T-cell (primary cell): ENCODE measurements around the gene ZNF107. TPM values are rescaled to one million over a fixed set of nuclear protein-coding genes. Genes with fewer than 3 reads are reported as not detected.

Source experiments
- ATAC-seq, 4 experiments: fragments of 200-7000 bp in 3 of 4; fragments of 150-1000 bp in 1 of 4; cut with Tn5 transposase; replicated peaks in 1 of 4; 1 replicate in 3 of 4; 2 replicates in 1 of 4; pipeline ENCODE4 v1.10.0; 2021; ENCODE audit warnings: moderate library complexity in 3 of 4, mild to moderate bottlenecking in 2 of 4, moderate number of reproducible peaks in 1 of 4
- CTCF ChIA-PET, 2 donors: fragments of 300-600 bp; sonication (Branson Sonifier 250); formaldehyde crosslinking; loops; one replicate each; lab custom pipeline; 2022; ENCODE audit warnings: antibody characterized with exemption in 2 of 2; lab: Charles Lee
- POLR2A ChIA-PET, 2 donors: fragments of 300-600 bp; sonication (Branson Sonifier 250); formaldehyde crosslinking; loops; one replicate each; lab custom pipeline; 2022; ENCODE audit warnings: antibody characterized with exemption in 2 of 2; lab: Charles Lee
- DNase-seq, 35 experiments: peaks; one replicate each; pipeline versions ENCODE4 v3.0.0 to v3.0.0-alpha.2; 2013 to 2023
- H3K27ac ChIP-seq: one replicate; pipeline ENCODE4 v1.5.1; 2013; ENCODE audit warnings: low read length
- H3K27me3 ChIP-seq, 2 experiments: replicated peaks in 1 of 2; 1 replicate in 1 of 2; 2 replicates in 1 of 2; pipeline versions ENCODE4 v1.6.1 to v1.7.0; 2013; ENCODE audit warnings: low read length in 1 of 2, mixed read lengths in 1 of 2; ENCODE audit not compliant: control insufficient read depth in 2 of 2, insufficient read depth in 2 of 2; ENCODE audit errors: extremely low read depth in 1 of 2
- H3K36me3 ChIP-seq, 2 donors: 1 replicate in 1 of 2; 2 replicates in 1 of 2; pipeline versions ENCODE4 v1.6.1 to v1.7.0; 2013; ENCODE audit warnings: low read length in 1 of 2; ENCODE audit not compliant: control insufficient read depth in 2 of 2, insufficient read depth in 1 of 2; ENCODE audit errors: extremely low read depth in 1 of 2
- H3K4me1 ChIP-seq, 2 experiments: 1 replicate in 1 of 2; 2 replicates in 1 of 2; pipeline versions ENCODE4 v1.6.1 to v1.7.0; 2013; ENCODE audit warnings: low read length in 2 of 2, mixed read lengths in 1 of 2; ENCODE audit not compliant: insufficient read depth in 2 of 2, control insufficient read depth in 1 of 2; ENCODE audit errors: extremely low read depth in 1 of 2
- H3K4me3 ChIP-seq, 2 donors: 1 replicate in 1 of 2; 2 replicates in 1 of 2; pipeline versions ENCODE4 v1.5.1 to v1.7.0; 2013; ENCODE audit warnings: mild to moderate bottlenecking in 2 of 2, low read length in 1 of 2, moderate library complexity in 1 of 2; ENCODE audit not compliant: control insufficient read depth in 1 of 2; ENCODE audit errors: extremely low read depth in 1 of 2
- H3K9me3 ChIP-seq: 2 replicates; pipeline ENCODE4 v1.7.0; 2013
- H3K27ac Mint-ChIP-seq, 2 donors: one replicate each; pipeline ENCODE4 v1.8.0; 2020 to 2021; ENCODE audit warnings: mild to moderate bottlenecking in 2 of 2, mixed read lengths in 2 of 2
- H3K27me3 Mint-ChIP-seq, 2 donors: one replicate each; pipeline ENCODE4 v1.8.0; 2021 to 2022; ENCODE audit warnings: mixed read lengths in 2 of 2
- H3K36me3 Mint-ChIP-seq: one replicate; pipeline ENCODE4 v1.8.0; 2021; ENCODE audit warnings: mixed read lengths
- H3K4me1 Mint-ChIP-seq, 3 donors: one replicate each; pipeline ENCODE4 v1.8.0; 2020 to 2022; ENCODE audit warnings: mixed read lengths in 3 of 3, mild to moderate bottlenecking in 1 of 3
- H3K4me3 Mint-ChIP-seq, 3 donors: one replicate each; pipeline ENCODE4 v1.8.0; 2020 to 2022; ENCODE audit warnings: mild to moderate bottlenecking in 3 of 3, mixed read lengths in 3 of 3, moderate library complexity in 3 of 3
- H3K9me3 Mint-ChIP-seq, 3 donors: one replicate each; pipeline ENCODE4 v1.8.0; 2020 to 2022; ENCODE audit warnings: mixed read lengths in 3 of 3
- WGBS: methylation state at CpG from one replicate; pipeline ENCODE4 v1.1.5; 2013; ENCODE audit warnings: missing lambda C conversion rate; ENCODE audit not compliant: insufficient coverage; 5-methylcytosine and 5-hydroxymethylcytosine counted together
- total RNA-seq, 35 experiments: library from RNA in 6 of 35; stranded (reverse) in 6 of 35; fragments of 120-200 nt in 1 of 35; gene quantifications; one replicate each; pipeline versions ENCODE4 v1.2.1 to v1.2.4 and lab custom pipeline; 2013 to 2026

Gene ZNF107
- total RNA-seq, 5 donors from 2014 or later (not counting 1 experiment from before 2014, with no cell fraction given), result 15.1 to 22.6 (median 21.2) TPM

DNA sequence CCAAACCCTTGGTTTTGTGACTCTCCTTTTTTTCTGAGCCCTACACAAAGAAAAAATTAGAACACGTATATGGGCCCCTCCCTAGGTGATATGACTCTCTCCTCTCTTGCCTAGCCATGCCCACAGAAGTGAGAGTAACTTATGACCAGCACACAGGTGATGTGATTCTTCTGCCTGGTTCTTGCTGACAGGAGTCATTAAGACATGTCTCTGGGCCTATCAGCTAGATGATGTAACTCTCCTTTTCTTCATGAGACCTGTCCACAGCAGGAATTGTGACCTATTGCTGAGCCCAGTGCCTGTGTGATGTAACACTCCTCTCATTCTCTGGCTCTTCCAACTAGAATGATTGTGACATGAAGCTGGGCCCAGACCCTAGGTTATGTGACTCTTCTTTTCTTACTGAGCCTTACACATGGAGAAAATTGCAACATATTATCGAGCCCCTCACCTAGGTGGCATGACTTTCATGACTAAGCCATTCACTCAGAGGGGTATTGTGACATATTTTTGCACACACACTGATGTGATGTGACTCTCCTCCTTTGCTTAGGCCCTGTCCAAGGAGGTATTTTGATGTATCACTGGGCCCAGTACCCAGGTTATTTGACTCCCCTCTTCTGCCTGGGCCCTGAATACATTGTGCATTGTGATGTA lies 31.4 kb upstream of the ZNF107 start:
- H3K27me3 ChIP-seq, result no peaks in the 10 kb centered on the region
- Mint-ChIP-seq H3K4me3 (no peak overlapping the region), H3K27ac (no peak overlapping the region), H3K4me1 (no peaks in the 10 kb centered on the region), H3K36me3 (no peaks in the 10 kb centered on the region), H3K9me3 (no peaks in the 10 kb centered on the region), H3K27me3 (no peaks in the 10 kb centered on the region)
- no peak for ATAC-seq
- WGBS, result no CpG with 5 or more reads among the region's 2 CpGs
- no peaks in the 10 kb centered on the region for H3K36me3 ChIP-seq
- ChIA-PET POLR2A (interaction anchor here in 1 of 2 donors (0.6 kb wide), 1 partner anchor 148 kb away, joined by 4 read pairs; no protein-coding TSS in a partner anchor), CTCF (no interaction called here)
- DNase-seq, result no peak
- H3K4me3 ChIP-seq, result no peak overlapping the region
- H3K9me3 ChIP-seq, result no peaks in the 10 kb centered on the region
- no peaks in the 10 kb centered on the region for H3K4me1 ChIP-seq
- H3K27ac ChIP-seq, result no peak overlapping the region

DNA sequence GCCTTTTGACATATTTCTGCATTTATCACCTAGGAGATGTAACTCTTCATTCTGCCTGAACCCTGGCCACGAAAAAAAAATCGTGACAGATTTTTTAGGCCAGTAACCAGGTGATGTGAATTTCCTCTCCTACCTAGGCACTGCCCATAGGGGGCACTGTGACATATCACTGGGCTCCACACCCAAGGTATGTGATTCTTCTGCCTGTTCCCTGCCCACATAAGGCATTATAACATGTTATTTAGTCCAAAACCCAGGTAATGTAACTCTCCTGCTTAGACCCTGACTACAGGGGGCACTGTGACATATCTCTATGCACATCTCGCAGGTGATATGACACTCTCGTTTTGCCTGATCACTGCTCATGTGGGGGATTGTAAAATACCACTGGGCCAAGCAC lies 29.5 kb upstream of the ZNF107 start:
- ChIA-PET CTCF (no interaction called here), POLR2A (no interaction called here)
- peak in 5 of 35 experiments; percentile 0 to 29 (median 5) for DNase-seq
- no peaks in the 10 kb centered on the region for H3K9me3 Mint-ChIP-seq
- H3K4me3 ChIP-seq, result no peak overlapping the region
- no peak overlapping the region for H3K4me3 Mint-ChIP-seq
- no peaks in the 10 kb centered on the region for H3K36me3 Mint-ChIP-seq
- no peak for ATAC-seq
- H3K27ac ChIP-seq, result no peak overlapping the region
- no peaks in the 10 kb centered on the region for H3K4me1 Mint-ChIP-seq
- H3K9me3 ChIP-seq, result no peaks in the 10 kb centered on the region
- H3K27me3 Mint-ChIP-seq, result no peaks in the 10 kb centered on the region
- H3K27me3 ChIP-seq, result no peaks in the 10 kb centered on the region
- no peaks in the 10 kb centered on the region for H3K36me3 ChIP-seq
- no peak overlapping the region for H3K27ac Mint-ChIP-seq
- WGBS, result 61% methylated on average over 3 of the region's 4 CpGs
- no peaks in the 10 kb centered on the region for H3K4me1 ChIP-seq

DNA sequence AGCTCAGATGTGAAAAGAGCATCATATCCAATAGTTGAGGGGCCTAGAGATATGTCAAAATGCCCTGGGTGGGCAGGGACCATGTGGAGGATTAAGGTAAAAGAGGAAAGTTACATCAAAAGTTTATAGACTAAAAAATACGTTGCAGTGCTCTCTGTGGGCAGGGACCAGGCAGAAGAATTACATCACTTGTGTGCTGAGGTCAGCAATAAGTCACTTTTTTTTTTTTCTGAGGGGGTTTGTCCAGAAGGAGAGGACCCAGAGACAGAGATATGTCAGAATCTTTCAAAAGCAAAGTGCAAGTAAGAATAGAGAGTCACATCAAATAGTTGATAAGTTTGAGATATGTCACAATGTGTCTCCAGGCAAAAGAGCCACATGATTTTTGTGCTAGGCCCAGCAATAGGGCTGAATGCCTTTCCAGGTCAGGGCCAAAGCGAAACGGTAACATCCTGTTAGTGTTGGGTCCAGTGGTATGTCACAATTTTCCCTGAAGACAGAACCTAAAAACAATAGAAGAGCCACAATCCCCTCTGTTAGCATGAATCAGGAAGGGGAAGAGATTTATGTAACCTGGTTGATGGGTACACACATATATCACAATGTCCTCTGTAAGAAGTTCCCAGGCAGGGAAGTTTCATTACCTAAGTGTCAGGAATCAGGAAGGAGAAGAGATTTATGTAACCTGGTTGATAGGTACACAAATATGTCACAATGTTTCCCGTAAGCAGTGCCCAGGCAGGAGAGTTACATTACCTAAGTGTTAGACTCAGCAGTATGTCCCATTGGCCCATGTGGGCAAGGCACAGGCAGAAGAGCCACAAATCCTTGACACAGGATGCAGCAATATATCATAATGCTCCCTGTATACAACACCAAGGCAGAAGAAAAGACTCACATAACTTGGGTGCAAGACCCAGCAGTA lies 28.1 kb upstream of the ZNF107 start:
- H3K27ac ChIP-seq, result no peak overlapping the region
- WGBS, result 82% methylated on average over 2 of the region's 4 CpGs
- H3K27ac Mint-ChIP-seq, result no peak overlapping the region
- POLR2A ChIA-PET, result no interaction called here
- no peaks in the 10 kb centered on the region for H3K36me3 Mint-ChIP-seq
- no peak overlapping the region for H3K4me3 ChIP-seq
- no peaks in the 10 kb centered on the region for H3K27me3 ChIP-seq
- H3K9me3 Mint-ChIP-seq, result no peaks in the 10 kb centered on the region
- no peaks in the 10 kb centered on the region for H3K36me3 ChIP-seq
- H3K4me1 Mint-ChIP-seq, result no peaks in the 10 kb centered on the region
- CTCF ChIA-PET, result no interaction called here
- ATAC-seq, result no peak
- no peaks in the 10 kb centered on the region for H3K27me3 Mint-ChIP-seq
- no peaks in the 10 kb centered on the region for H3K4me1 ChIP-seq
- H3K9me3 ChIP-seq, result no peaks in the 10 kb centered on the region
- H3K4me3 Mint-ChIP-seq, result no peak overlapping the region
- DNase-seq, result no peak

DNA sequence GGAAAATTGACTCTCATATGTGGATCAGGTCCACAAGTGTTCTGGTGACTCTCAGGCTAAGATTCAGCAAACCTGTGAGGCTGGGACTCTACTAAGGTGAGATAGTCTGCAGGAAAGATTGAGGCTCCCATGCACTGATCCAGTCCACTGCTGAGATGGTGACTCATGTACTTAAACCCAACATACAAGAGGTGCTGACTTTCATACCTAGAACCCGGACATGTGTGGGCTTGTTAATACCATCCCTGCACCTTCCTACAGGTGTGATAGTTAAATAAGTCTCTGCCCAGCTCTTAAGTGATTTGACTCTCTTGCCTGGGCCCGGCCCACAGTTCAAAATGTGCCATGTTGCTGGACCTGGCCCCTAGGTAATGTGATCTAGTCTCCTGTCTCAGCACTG lies 27.1 kb upstream of the ZNF107 start:
- Mint-ChIP-seq H3K27me3 (no peaks in the 10 kb centered on the region), H3K9me3 (no peaks in the 10 kb centered on the region), H3K36me3 (no peaks in the 10 kb centered on the region), H3K4me3 (no peak overlapping the region), H3K4me1 (no peaks in the 10 kb centered on the region), H3K27ac (no peak overlapping the region)
- H3K4me3 ChIP-seq, result no peak overlapping the region
- DNase-seq, result no peak
- no peaks in the 10 kb centered on the region for H3K4me1 ChIP-seq
- POLR2A ChIA-PET, result no interaction called here
- ATAC-seq, result no peak
- WGBS, result 90% methylated on average over 1 of the region's 2 CpGs
- H3K27ac ChIP-seq, result no peak overlapping the region
- no peaks in the 10 kb centered on the region for H3K27me3 ChIP-seq
- CTCF ChIA-PET, result no interaction called here
- no peaks in the 10 kb centered on the region for H3K9me3 ChIP-seq
- no peaks in the 10 kb centered on the region for H3K36me3 ChIP-seq

DNA sequence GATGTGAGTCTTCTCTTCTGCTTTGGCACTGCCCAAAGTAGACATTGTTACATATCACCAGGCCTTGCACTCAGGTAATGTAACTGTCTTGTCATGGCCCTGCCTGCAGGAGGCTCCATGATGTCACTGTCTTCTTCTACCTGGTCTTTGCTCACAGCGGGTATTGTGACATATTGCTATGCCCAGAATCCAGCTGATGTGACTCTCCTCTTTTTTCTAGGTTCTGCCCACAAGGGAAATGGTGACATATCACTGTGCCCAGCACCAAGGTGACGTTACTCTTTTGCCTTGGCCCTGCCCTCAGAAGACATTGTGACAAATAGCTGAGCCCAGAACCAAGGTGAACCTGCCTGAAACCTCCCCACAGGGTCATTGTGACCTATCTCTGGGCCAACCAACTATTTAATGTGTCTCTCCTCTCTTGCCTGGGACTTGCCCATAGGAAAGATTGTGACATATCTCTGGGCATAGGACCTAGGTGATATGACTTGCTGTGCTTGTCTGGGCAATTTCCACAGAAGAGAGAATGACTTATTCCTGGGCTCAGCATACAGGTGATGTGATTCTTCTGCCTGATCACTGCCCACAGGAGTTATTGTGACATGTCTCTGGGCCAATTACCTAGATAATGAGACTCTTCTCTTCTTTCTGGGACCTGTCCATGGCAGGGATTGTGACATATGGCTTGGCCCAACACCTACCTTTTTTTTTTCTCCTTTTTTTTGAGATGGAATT lies 26.5 kb upstream of the ZNF107 start:
- H3K27me3 ChIP-seq, result no peaks in the 10 kb centered on the region
- 33% methylated on average over 2 of the region's 2 CpGs for WGBS
- H3K36me3 ChIP-seq, result no peaks in the 10 kb centered on the region
- no peak overlapping the region for H3K4me3 ChIP-seq
- H3K4me1 ChIP-seq, result no peaks in the 10 kb centered on the region
- ChIA-PET CTCF (no interaction called here), POLR2A (no interaction called here)
- H3K9me3 Mint-ChIP-seq, result no peaks in the 10 kb centered on the region
- H3K36me3 Mint-ChIP-seq, result no peaks in the 10 kb centered on the region
- H3K27ac Mint-ChIP-seq, result no peak overlapping the region
- no peaks in the 10 kb centered on the region for H3K9me3 ChIP-seq
- ATAC-seq (no peak), DNase-seq (peak in 4 of 35 experiments; percentile 1 to 26 (median 7))
- no peak overlapping the region for H3K4me3 Mint-ChIP-seq
- no peaks in the 10 kb centered on the region for H3K4me1 Mint-ChIP-seq
- H3K27ac ChIP-seq, result no peak overlapping the region
- H3K27me3 Mint-ChIP-seq, result no peaks in the 10 kb centered on the region

DNA sequence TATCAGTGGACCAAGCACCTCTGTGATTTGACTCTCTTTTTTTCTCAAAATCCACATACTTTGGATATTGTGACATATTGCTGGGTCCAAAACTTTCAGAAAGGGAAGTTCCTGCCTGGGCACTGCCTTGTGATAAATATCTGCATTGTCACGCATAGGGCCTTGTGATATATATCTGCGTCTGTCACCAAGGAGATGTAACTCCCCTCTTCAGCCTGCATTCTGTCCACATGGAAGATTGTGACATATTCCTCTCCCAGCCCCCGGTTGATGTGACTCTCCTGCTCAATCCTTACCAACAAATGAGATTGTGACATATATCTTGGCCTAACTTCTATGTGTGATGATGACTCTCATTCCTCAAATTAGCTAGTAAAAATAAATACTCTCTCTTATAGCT lies 25.4 kb upstream of the ZNF107 start:
- no peaks in the 10 kb centered on the region for H3K4me1 Mint-ChIP-seq
- no peak overlapping the region for H3K4me3 Mint-ChIP-seq
- no peaks in the 10 kb centered on the region for H3K27me3 Mint-ChIP-seq
- CTCF ChIA-PET, result no interaction called here
- Histone ChIP-seq H3K9me3 (no peaks in the 10 kb centered on the region), H3K27ac (no peak overlapping the region), H3K36me3 (no peaks in the 10 kb centered on the region), H3K27me3 (no peaks in the 10 kb centered on the region), H3K4me3 (no peak overlapping the region), H3K4me1 (no peaks in the 10 kb centered on the region)
- no peak overlapping the region for H3K27ac Mint-ChIP-seq
- H3K9me3 Mint-ChIP-seq, result no peaks in the 10 kb centered on the region
- no peak for DNase-seq
- H3K36me3 Mint-ChIP-seq, result no peaks in the 10 kb centered on the region
- POLR2A ChIA-PET, result no interaction called here
- WGBS, result no CpG with 5 or more reads among the region's 3 CpGs
- ATAC-seq, result no peak
